HepG2 (cell line): ENCODE results near the gene GSTP1. TPM values are rescaled to one million over a fixed set of nuclear protein-coding genes. Genes with fewer than 3 reads are reported as not detected.

Experiments used
- FOXA1 ChIP-seq, 2 experiments: fragments of 450-650 bp in 1 of 2; sonication (generic) in 1 of 2; formaldehyde crosslinking in 1 of 2; IDR thresholded peaks; 2 replicates each; pipeline versions ENCODE4 v1.4.0 to v1.6.1; 2016 to 2020; ENCODE audit warnings: missing genetic modification reagents in 1 of 2
- GATAD2A ChIP-seq: IDR thresholded peaks from 2 replicates; pipeline ENCODE4 v1.6.1; 2016
- ZMYM4 ChIP-seq: sonication (generic); formaldehyde crosslinking; IDR thresholded peaks from 2 replicates; pipeline ENCODE4 v1.8.1; 2023; ENCODE audit warnings: mild to moderate bottlenecking, missing genetic modification reagents
- ZNF713 ChIP-seq: sonication (generic); formaldehyde crosslinking; IDR thresholded peaks from 2 replicates; pipeline ENCODE4 v1.4.0; 2020; ENCODE audit warnings: mild to moderate bottlenecking, missing genetic modification reagents
- polyA plus RNA-seq, 8 experiments: library from polyadenylated mRNA; depleted of rRNA in 3 of 8; stranded (reverse) in 7 of 8; unstranded in 1 of 8; fragments of >200 nt; fragmentation: Illumina TruSeq in 4 of 8; extraction: Trizol in 4 of 8; gene quantifications; 2 replicates each; pipeline versions ENCODE4 v1.2.1 to v1.2.3, GENCODE V29; 2011 to 2016; ENCODE audit warnings: low read depth in 4 of 8, missing spikeins in 1 of 8, mixed read lengths in 1 of 8; ENCODE audit not compliant: insufficient read depth in 1 of 8
- total RNA-seq, 5 experiments: library from RNA; depleted of rRNA; stranded (reverse); fragments of >200 nt; fragmentation: Illumina TruSeq; extraction: Trizol; gene quantifications; 2 replicates each; pipeline ENCODE4 v1.2.3, GENCODE V29; 2016; ENCODE audit warnings: low read depth in 1 of 5
- TF ChIP-seq, protein P1 (sequence below): sonication (generic); formaldehyde crosslinking; IDR thresholded peaks from 2 replicates; pipeline ENCODE4 v1.4.0; 2020; ENCODE audit warnings: missing genetic modification reagents
- TF ChIP-seq, protein P2 (sequence below): IDR thresholded peaks from 2 replicates; pipeline ENCODE4 v1.4.0; 2020; ENCODE audit warnings: mild to moderate bottlenecking, missing genetic modification reagents
- TF ChIP-seq, protein P3 (sequence below): IDR thresholded peaks from 2 replicates; pipeline ENCODE4 v1.6.1; 2016; ENCODE audit warnings: mild to moderate bottlenecking, missing biosample characterization, missing genetic modification reagents
- TF ChIP-seq, protein P4 (sequence below): sonication (generic); formaldehyde crosslinking; IDR thresholded peaks from 2 replicates; pipeline ENCODE4 v1.4.0; 2020; ENCODE audit warnings: mild to moderate bottlenecking, missing genetic modification reagents

GSTP1 gene
- total and polyA plus RNA-seq, 2 of the 13 experiments (the other 11 are each of a cell fraction or from before 2014, with no cell fraction given): not detected

- TF ChIP-seq, protein P1, sequence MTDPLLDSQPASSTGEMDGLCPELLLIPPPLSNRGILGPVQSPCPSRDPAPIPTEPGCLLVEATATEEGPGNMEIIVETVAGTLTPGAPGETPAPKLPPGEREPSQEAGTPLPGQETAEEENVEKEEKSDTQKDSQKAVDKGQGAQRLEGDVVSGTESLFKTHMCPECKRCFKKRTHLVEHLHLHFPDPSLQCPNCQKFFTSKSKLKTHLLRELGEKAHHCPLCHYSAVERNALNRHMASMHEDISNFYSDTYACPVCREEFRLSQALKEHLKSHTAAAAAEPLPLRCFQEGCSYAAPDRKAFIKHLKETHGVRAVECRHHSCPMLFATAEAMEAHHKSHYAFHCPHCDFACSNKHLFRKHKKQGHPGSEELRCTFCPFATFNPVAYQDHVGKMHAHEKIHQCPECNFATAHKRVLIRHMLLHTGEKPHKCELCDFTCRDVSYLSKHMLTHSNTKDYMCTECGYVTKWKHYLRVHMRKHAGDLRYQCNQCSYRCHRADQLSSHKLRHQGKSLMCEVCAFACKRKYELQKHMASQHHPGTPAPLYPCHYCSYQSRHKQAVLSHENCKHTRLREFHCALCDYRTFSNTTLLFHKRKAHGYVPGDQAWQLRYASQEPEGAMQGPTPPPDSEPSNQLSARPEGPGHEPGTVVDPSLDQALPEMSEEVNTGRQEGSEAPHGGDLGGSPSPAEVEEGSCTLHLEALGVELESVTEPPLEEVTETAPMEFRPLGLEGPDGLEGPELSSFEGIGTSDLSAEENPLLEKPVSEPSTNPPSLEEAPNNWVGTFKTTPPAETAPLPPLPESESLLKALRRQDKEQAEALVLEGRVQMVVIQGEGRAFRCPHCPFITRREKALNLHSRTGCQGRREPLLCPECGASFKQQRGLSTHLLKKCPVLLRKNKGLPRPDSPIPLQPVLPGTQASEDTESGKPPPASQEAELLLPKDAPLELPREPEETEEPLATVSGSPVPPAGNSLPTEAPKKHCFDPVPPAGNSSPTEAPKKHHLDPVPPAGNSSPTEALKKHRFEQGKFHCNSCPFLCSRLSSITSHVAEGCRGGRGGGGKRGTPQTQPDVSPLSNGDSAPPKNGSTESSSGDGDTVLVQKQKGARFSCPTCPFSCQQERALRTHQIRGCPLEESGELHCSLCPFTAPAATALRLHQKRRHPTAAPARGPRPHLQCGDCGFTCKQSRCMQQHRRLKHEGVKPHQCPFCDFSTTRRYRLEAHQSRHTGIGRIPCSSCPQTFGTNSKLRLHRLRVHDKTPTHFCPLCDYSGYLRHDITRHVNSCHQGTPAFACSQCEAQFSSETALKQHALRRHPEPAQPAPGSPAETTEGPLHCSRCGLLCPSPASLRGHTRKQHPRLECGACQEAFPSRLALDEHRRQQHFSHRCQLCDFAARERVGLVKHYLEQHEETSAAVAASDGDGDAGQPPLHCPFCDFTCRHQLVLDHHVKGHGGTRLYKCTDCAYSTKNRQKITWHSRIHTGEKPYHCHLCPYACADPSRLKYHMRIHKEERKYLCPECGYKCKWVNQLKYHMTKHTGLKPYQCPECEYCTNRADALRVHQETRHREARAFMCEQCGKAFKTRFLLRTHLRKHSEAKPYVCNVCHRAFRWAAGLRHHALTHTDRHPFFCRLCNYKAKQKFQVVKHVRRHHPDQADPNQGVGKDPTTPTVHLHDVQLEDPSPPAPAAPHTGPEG: no peak
- TF ChIP-seq ZMYM4 (CRISPR knock-in tag) (0 out of 2 replicates have a peak, but pooled peaks have one; percentile 37), FOXA1 (IDR thresholded peaks at IDR 0.05) (no peak), FOXA1 (CRISPR knock-in tag; IDR thresholded peaks at IDR 0.05) (0 out of 2 replicates have a peak, but pooled peaks have one; percentile 36), GATAD2A (CRISPR knock-in tag) (peak; percentile 73), ZNF713 (CRISPR knock-in tag) (no peak)
- TF ChIP-seq, protein P2, sequence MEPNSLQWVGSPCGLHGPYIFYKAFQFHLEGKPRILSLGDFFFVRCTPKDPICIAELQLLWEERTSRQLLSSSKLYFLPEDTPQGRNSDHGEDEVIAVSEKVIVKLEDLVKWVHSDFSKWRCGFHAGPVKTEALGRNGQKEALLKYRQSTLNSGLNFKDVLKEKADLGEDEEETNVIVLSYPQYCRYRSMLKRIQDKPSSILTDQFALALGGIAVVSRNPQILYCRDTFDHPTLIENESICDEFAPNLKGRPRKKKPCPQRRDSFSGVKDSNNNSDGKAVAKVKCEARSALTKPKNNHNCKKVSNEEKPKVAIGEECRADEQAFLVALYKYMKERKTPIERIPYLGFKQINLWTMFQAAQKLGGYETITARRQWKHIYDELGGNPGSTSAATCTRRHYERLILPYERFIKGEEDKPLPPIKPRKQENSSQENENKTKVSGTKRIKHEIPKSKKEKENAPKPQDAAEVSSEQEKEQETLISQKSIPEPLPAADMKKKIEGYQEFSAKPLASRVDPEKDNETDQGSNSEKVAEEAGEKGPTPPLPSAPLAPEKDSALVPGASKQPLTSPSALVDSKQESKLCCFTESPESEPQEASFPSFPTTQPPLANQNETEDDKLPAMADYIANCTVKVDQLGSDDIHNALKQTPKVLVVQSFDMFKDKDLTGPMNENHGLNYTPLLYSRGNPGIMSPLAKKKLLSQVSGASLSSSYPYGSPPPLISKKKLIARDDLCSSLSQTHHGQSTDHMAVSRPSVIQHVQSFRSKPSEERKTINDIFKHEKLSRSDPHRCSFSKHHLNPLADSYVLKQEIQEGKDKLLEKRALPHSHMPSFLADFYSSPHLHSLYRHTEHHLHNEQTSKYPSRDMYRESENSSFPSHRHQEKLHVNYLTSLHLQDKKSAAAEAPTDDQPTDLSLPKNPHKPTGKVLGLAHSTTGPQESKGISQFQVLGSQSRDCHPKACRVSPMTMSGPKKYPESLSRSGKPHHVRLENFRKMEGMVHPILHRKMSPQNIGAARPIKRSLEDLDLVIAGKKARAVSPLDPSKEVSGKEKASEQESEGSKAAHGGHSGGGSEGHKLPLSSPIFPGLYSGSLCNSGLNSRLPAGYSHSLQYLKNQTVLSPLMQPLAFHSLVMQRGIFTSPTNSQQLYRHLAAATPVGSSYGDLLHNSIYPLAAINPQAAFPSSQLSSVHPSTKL (CRISPR knock-in tag): peak; percentile 64; the same call in 1 of the 2 replicates
- TF ChIP-seq, protein P3, sequence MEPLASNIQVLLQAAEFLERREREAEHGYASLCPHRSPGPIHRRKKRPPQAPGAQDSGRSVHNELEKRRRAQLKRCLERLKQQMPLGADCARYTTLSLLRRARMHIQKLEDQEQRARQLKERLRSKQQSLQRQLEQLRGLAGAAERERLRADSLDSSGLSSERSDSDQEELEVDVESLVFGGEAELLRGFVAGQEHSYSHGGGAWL: no peak
- TF ChIP-seq, protein P4, sequence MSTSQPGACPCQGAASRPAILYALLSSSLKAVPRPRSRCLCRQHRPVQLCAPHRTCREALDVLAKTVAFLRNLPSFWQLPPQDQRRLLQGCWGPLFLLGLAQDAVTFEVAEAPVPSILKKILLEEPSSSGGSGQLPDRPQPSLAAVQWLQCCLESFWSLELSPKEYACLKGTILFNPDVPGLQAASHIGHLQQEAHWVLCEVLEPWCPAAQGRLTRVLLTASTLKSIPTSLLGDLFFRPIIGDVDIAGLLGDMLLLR (CRISPR knock-in tag): no peak
Measured at GRCh38 chr11:67617243-67617953, 33.8 kb downstream of the GSTP1 start (continued).
